ENCODE results near the gene GPR37L1.
A peak's percentile ranks its signal among the peaks of the same experiment; 100 is the strongest.
"Not testable (repeated sequence)": the region's sequence is repeated elsewhere in the genome, so short reads cannot be mapped to it uniquely, and the experiment has no call there.

The GPR37L1 gene

GRCh38 chr1:202111589-202111988, 11.1 kb upstream of the GPR37L1 start:
- not testable (repeated sequence) for H3K4me3 ChIP-seq (ENCODE audit: low read length); DNase-seq (ENCODE audit: low read depth); H3K9me3 ChIP-seq (ENCODE audit: control insufficient read depth, low read length)

GRCh38 chr1:202112859-202113689, 9.6 kb upstream of the GPR37L1 start:
- Histone ChIP-seq H3K9ac (ENCODE audit: low read length) (no peak overlapping the region), H3K9me3 (ENCODE audit: control insufficient read depth, low read length) (no peaks in the 10 kb centered on the region), H3K4me3 (ENCODE audit: low read length) (no peak overlapping the region), H3K36me3 (ENCODE audit: control insufficient read depth, insufficient read depth, low read length, severe bottlenecking) (no peaks in the 10 kb centered on the region), H3K4me1 (ENCODE audit: control insufficient read depth, insufficient read depth, low read length) (peaks cover 3% of the 10 kb centered on the region), H3K27me3 (replicated peaks; ENCODE audit: control insufficient read depth, insufficient read depth, low read length) (no peaks in the 10 kb centered on the region)
- DNase-seq (ENCODE audit: low read depth): peak; percentile 55

More at GRCh38 chr1:202111589-202111988, 11.1 kb upstream of the GPR37L1 start:
- not testable (repeated sequence) for H3K36me3 ChIP-seq (ENCODE audit: control insufficient read depth, insufficient read depth, low read length, severe bottlenecking); H3K9ac ChIP-seq (ENCODE audit: low read length); H3K4me1 ChIP-seq (ENCODE audit: control insufficient read depth, insufficient read depth, low read length); H3K27me3 ChIP-seq (replicated peaks; ENCODE audit: control insufficient read depth, insufficient read depth, low read length)

- Histone ChIP-seq H3K9ac (ENCODE audit: low read length) (no peak overlapping the region), H3K9me3 (ENCODE audit: control insufficient read depth, low read length) (no peaks in the 10 kb centered on the region), H3K4me1 (ENCODE audit: control insufficient read depth, insufficient read depth, low read length) (peaks cover 3% of the 10 kb centered on the region), H3K27me3 (replicated peaks; ENCODE audit: control insufficient read depth, insufficient read depth, low read length) (no peaks in the 10 kb centered on the region), H3K4me3 (ENCODE audit: low read length) (no peak overlapping the region), H3K36me3 (ENCODE audit: control insufficient read depth, insufficient read depth, low read length, severe bottlenecking) (no peaks in the 10 kb centered on the region)
- DNase-seq (ENCODE audit: low read depth): no peak
These were observed 8.9 kb upstream of the GPR37L1 start for GRCh38 chr1:202113690-202114300.

GRCh38 chr1:202116287-202116686, 6.4 kb upstream of the GPR37L1 start:
- Histone ChIP-seq H3K27me3 (replicated peaks; ENCODE audit: control insufficient read depth, insufficient read depth, low read length) (no peaks in the 10 kb centered on the region), H3K9ac (ENCODE audit: low read length) (no peak overlapping the region), H3K4me1 (ENCODE audit: control insufficient read depth, insufficient read depth, low read length) (peaks cover 3% of the 10 kb centered on the region), H3K4me3 (ENCODE audit: low read length) (no peak overlapping the region), H3K36me3 (ENCODE audit: control insufficient read depth, insufficient read depth, low read length, severe bottlenecking) (no peaks in the 10 kb centered on the region), H3K9me3 (ENCODE audit: control insufficient read depth, low read length) (no peaks in the 10 kb centered on the region)
- DNase-seq (ENCODE audit: low read depth): no peak

- DNase-seq (ENCODE audit: low read depth): no peak
- H3K4me1 ChIP-seq (ENCODE audit: control insufficient read depth, insufficient read depth, low read length): peaks cover 3% of the 10 kb centered on the region
These were observed 4.8 kb upstream of the GPR37L1 start for GRCh38 chr1:202117898-202118371.

GRCh38 chr1:202121006-202121405, 1.7 kb upstream of the GPR37L1 start:
- Histone ChIP-seq H3K9ac (ENCODE audit: low read length) (no peak overlapping the region), H3K4me3 (ENCODE audit: low read length) (no peak overlapping the region), H3K27me3 (replicated peaks; ENCODE audit: control insufficient read depth, insufficient read depth, low read length) (peaks cover 8% of the 10 kb centered on the region), H3K9me3 (ENCODE audit: control insufficient read depth, low read length) (no peaks in the 10 kb centered on the region), H3K36me3 (ENCODE audit: control insufficient read depth, insufficient read depth, low read length, severe bottlenecking) (no peaks in the 10 kb centered on the region), H3K4me1 (ENCODE audit: control insufficient read depth, insufficient read depth, low read length) (no peaks in the 10 kb centered on the region)
- DNase-seq (ENCODE audit: low read depth): no peak

More at GRCh38 chr1:202117898-202118371, 4.8 kb upstream of the GPR37L1 start:
- no peak overlapping the region for H3K4me3 ChIP-seq (ENCODE audit: low read length)
- no peaks in the 10 kb centered on the region for H3K36me3 ChIP-seq (ENCODE audit: control insufficient read depth, insufficient read depth, low read length, severe bottlenecking)
- no peaks in the 10 kb centered on the region for H3K9me3 ChIP-seq (ENCODE audit: control insufficient read depth, low read length)
- no peak overlapping the region for H3K9ac ChIP-seq (ENCODE audit: low read length)
- no peaks in the 10 kb centered on the region for H3K27me3 ChIP-seq (replicated peaks; ENCODE audit: control insufficient read depth, insufficient read depth, low read length)

GRCh38 chr1:202123336-202123813, 658 bp downstream of the GPR37L1 start:
- DNase-seq (ENCODE audit: low read depth): no peak
- H3K4me1 ChIP-seq (ENCODE audit: control insufficient read depth, insufficient read depth, low read length): no peaks in the 10 kb centered on the region

GRCh38 chr1:202124142-202124541, 1.4 kb downstream of the GPR37L1 start:
- Histone ChIP-seq H3K9ac (ENCODE audit: low read length) (no peak overlapping the region), H3K36me3 (ENCODE audit: control insufficient read depth, insufficient read depth, low read length, severe bottlenecking) (no peaks in the 10 kb centered on the region), H3K4me1 (ENCODE audit: control insufficient read depth, insufficient read depth, low read length) (no peaks in the 10 kb centered on the region), H3K27me3 (replicated peaks; ENCODE audit: control insufficient read depth, insufficient read depth, low read length) (peaks cover 8% of the 10 kb centered on the region), H3K9me3 (ENCODE audit: control insufficient read depth, low read length) (no peaks in the 10 kb centered on the region), H3K4me3 (ENCODE audit: low read length) (no peak overlapping the region)
- no peak for DNase-seq (ENCODE audit: low read depth)

More at GRCh38 chr1:202123336-202123813, 658 bp downstream of the GPR37L1 start:
- Histone ChIP-seq H3K9ac (ENCODE audit: low read length) (no peak overlapping the region), H3K27me3 (replicated peaks; ENCODE audit: control insufficient read depth, insufficient read depth, low read length) (peaks cover 8% of the 10 kb centered on the region), H3K9me3 (ENCODE audit: control insufficient read depth, low read length) (no peaks in the 10 kb centered on the region), H3K4me3 (ENCODE audit: low read length) (no peak overlapping the region), H3K36me3 (ENCODE audit: control insufficient read depth, insufficient read depth, low read length, severe bottlenecking) (no peaks in the 10 kb centered on the region)

- DNase-seq (ENCODE audit: low read depth): no peak
- Histone ChIP-seq H3K36me3 (ENCODE audit: control insufficient read depth, insufficient read depth, low read length, severe bottlenecking) (no peaks in the 10 kb centered on the region), H3K4me1 (ENCODE audit: control insufficient read depth, insufficient read depth, low read length) (no peaks in the 10 kb centered on the region), H3K27me3 (replicated peaks; ENCODE audit: control insufficient read depth, insufficient read depth, low read length) (peaks cover 8% of the 10 kb centered on the region), H3K9me3 (ENCODE audit: control insufficient read depth, low read length) (no peaks in the 10 kb centered on the region), H3K4me3 (ENCODE audit: low read length) (no peak overlapping the region), H3K9ac (ENCODE audit: low read length) (no peak overlapping the region)
These were observed 2.9 kb downstream of the GPR37L1 start for GRCh38 chr1:202125611-202126010.

GRCh38 chr1:202126426-202126825, 3.7 kb downstream of the GPR37L1 start:
- Histone ChIP-seq H3K36me3 (ENCODE audit: control insufficient read depth, insufficient read depth, low read length, severe bottlenecking) (no peaks in the 10 kb centered on the region), H3K9ac (ENCODE audit: low read length) (no peak overlapping the region), H3K4me1 (ENCODE audit: control insufficient read depth, insufficient read depth, low read length) (no peaks in the 10 kb centered on the region), H3K27me3 (replicated peaks; ENCODE audit: control insufficient read depth, insufficient read depth, low read length) (peaks cover 8% of the 10 kb centered on the region), H3K4me3 (ENCODE audit: low read length) (no peak overlapping the region), H3K9me3 (ENCODE audit: control insufficient read depth, low read length) (no peaks in the 10 kb centered on the region)
- DNase-seq (ENCODE audit: low read depth): no peak

- Histone ChIP-seq H3K9me3 (ENCODE audit: control insufficient read depth, low read length) (no peaks in the 10 kb centered on the region), H3K4me1 (ENCODE audit: control insufficient read depth, insufficient read depth, low read length) (peaks cover 4% of the 10 kb centered on the region)
- no peak for DNase-seq (ENCODE audit: low read depth)
These were observed 4.3 kb downstream of the GPR37L1 start for GRCh38 chr1:202127061-202127460.

More at GRCh38 chr1:202127061-202127460, 4.3 kb downstream of the GPR37L1 start:
- Histone ChIP-seq H3K27me3 (replicated peaks; ENCODE audit: control insufficient read depth, insufficient read depth, low read length) (peaks cover 8% of the 10 kb centered on the region), H3K9ac (ENCODE audit: low read length) (no peak overlapping the region), H3K36me3 (ENCODE audit: control insufficient read depth, insufficient read depth, low read length, severe bottlenecking) (no peaks in the 10 kb centered on the region), H3K4me3 (ENCODE audit: low read length) (no peak overlapping the region)

Measured in adipocyte (in vitro differentiated cells).